Activated CD8-positive, alpha-beta T cell treated with anti-CD3 and anti-CD28 coated beads for 36 hours (primary cell): ENCODE results near the gene LMTK3. TPM values are rescaled to one million over a fixed set of nuclear protein-coding genes. Genes with fewer than 3 reads are reported as not detected.
A peak's percentile ranks its signal among the peaks of the same experiment; 100 is the strongest.

Source experiments
- ATAC-seq: fragments of 200-7000 bp; cut with Tn5 transposase; one replicate; pipeline ENCODE4 v1.10.0; 2021; ENCODE audit warnings: mild to moderate bottlenecking, moderate library complexity
- CTCF ChIA-PET: fragments of 350-600 bp; sonication (Branson Sonifier 250); formaldehyde crosslinking; loops from one replicate; lab custom pipeline; 2021; ENCODE audit warnings: antibody characterized with exemption; lab: Charles Lee
- POLR2A ChIA-PET: fragments of 350-600 bp; sonication (Branson Sonifier 250); formaldehyde crosslinking; loops from one replicate; lab custom pipeline; 2021; ENCODE audit warnings: antibody characterized with exemption; lab: Charles Lee
- DNase-seq: peaks from one replicate; pipeline ENCODE4 v3.0.0-alpha.2; 2020
- H3K27ac Mint-ChIP-seq: one replicate; pipeline ENCODE4 v1.8.0; 2021; ENCODE audit warnings: mild to moderate bottlenecking, mixed read lengths
- H3K27me3 Mint-ChIP-seq: one replicate; pipeline ENCODE4 v1.8.0; 2021; ENCODE audit warnings: mixed read lengths
- H3K36me3 Mint-ChIP-seq: one replicate; pipeline ENCODE4 v1.8.0; 2021; ENCODE audit warnings: low read depth, mixed read lengths
- H3K4me1 Mint-ChIP-seq: one replicate; pipeline ENCODE4 v1.8.0; 2021; ENCODE audit warnings: low read depth, mixed read lengths
- H3K4me3 Mint-ChIP-seq: one replicate; pipeline ENCODE4 v1.8.0; 2021; ENCODE audit warnings: mild to moderate bottlenecking, moderate library complexity, mixed read lengths
- H3K9me3 Mint-ChIP-seq: one replicate; pipeline ENCODE4 v1.8.0; 2021; ENCODE audit warnings: mixed read lengths
- intact Hi-C: fragments of 100-400 bp; cut with micrococcal nuclease; formaldehyde crosslinking; loops from one replicate; pipeline ENCODE4 v1.10.0; 2022
- total RNA-seq, 2 experiments: library from RNA; stranded (reverse); gene quantifications; one replicate each; pipeline ENCODE4 v1.2.3, GENCODE V29; 2021
- TF ChIP-seq, protein P1 (sequence below): fragments of 200-600 bp; IDR thresholded peaks from one replicate; pipeline ENCODE4 v1.8.0; 2022; ENCODE audit warnings: antibody characterized with exemption, mild to moderate bottlenecking

The LMTK3 gene
- total RNA-seq, 2 experiments from 2014 or later = 3.4 to 4.0 TPM

DNA sequence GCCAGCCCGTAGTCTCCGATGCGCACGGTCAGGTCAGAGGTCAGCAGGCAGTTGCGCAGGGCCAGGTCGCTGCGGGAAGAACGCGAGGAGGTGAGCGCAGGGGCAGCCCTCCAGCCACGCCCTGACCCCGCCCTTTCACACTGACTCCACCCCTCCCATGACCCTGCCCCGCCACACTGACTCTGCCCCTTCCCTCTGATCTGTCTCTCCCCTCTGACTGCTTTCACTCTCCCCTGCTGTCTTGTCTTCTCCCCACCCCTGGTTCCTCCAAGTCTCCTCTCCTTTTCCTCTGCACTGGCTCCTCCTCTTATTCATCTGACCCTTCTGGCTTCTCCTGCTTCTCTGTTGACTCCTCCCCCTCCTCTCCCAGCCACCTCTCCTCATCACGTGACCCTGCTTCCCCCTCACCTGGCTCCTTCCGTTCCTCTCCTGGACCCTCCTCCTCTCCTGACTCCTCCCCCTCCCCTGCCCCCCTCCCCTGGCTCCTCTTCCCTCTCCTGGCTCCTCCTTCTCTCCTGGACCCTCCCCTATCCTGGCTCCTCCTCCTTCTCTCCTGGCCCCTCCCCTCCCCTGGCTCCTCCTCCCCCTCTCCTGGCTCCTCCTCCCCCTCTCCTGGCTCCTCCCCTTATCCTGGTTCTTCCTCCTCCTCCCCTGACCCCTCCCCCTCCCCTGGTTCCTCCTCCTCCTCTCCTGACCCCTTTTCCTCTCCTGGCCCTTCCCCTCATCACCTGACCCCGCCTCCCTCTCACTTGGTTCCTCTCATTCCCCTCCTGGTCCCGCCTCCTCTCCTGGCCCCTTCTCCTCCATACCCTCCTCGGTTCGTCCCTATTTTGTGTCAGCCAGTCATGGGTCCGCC lies 9.9 kb downstream of the LMTK3 start:
- peak; percentile 81 for ATAC-seq
- intact Hi-C loops = no loop called here
- Mint-ChIP-seq H3K27me3 (no peaks in the 10 kb centered on the region), H3K27ac (peak overlapping the region; percentile 81), H3K4me1 (peaks cover 12% of the 10 kb centered on the region), H3K4me3 (peak overlapping the region; percentile 61), H3K9me3 (no peaks in the 10 kb centered on the region), H3K36me3 (no peaks in the 10 kb centered on the region)
- CTCF ChIA-PET = interaction anchor here (0.5 to 1.4 kb wide), 4 partner anchors 11 to 109 kb away, joined by 3 to 5 read pairs (median 4); no protein-coding TSS in a partner anchor
- TF ChIP-seq, protein P1, sequence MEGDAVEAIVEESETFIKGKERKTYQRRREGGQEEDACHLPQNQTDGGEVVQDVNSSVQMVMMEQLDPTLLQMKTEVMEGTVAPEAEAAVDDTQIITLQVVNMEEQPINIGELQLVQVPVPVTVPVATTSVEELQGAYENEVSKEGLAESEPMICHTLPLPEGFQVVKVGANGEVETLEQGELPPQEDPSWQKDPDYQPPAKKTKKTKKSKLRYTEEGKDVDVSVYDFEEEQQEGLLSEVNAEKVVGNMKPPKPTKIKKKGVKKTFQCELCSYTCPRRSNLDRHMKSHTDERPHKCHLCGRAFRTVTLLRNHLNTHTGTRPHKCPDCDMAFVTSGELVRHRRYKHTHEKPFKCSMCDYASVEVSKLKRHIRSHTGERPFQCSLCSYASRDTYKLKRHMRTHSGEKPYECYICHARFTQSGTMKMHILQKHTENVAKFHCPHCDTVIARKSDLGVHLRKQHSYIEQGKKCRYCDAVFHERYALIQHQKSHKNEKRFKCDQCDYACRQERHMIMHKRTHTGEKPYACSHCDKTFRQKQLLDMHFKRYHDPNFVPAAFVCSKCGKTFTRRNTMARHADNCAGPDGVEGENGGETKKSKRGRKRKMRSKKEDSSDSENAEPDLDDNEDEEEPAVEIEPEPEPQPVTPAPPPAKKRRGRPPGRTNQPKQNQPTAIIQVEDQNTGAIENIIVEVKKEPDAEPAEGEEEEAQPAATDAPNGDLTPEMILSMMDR = no peak
- peak; percentile 87 for DNase-seq
- POLR2A ChIA-PET = interaction anchor here (0.5 kb wide), 1 partner anchor 20 kb away, joined by 3 read pairs; no protein-coding TSS in a partner anchor

DNA sequence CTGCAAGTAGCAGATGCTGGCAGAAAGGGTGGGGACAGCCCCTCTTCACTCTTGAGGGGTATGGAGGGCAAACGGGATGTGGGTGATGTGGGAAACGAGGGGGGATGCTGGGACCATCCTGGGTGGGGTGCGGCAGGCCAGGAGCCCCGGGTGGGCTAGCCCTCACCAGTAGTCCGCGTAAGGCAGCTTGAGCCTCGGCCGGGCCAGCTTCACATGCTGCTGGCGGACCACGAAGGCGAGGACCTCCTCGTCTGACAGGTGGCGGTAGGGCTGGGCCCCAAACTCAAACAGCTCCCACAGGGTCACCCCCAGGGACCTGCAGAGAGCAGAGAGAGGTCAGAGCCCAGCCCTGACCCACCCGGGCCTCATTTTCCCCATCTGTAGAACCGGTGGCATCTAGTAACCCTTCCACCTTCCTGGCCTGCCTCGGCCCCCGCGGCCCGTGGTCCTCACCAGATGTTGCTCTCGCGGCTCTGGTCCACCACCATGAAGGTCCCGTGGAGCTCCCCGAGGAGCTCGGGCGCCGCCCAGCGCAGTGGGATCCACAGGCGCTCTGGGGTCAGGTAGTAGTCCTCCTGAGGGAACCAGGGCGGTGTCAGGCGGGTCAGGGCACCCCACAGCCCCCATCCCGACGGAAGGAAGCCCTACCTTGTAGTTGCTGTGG lies 10.7 kb downstream of the LMTK3 start:
- no peak for ATAC-seq
- no peak for DNase-seq
- ChIA-PET POLR2A (interaction anchor here (0.5 kb wide), 1 partner anchor 19 kb away, joined by 3 read pairs; no protein-coding TSS in a partner anchor), CTCF (interaction anchor here (1.4 kb wide), 1 partner anchor 11 kb away, joined by 3 read pairs; no protein-coding TSS in a partner anchor)
- TF ChIP-seq, protein P1 = no peak
- no peak overlapping the region for H3K27ac Mint-ChIP-seq
- no peaks in the 10 kb centered on the region for H3K27me3 Mint-ChIP-seq
- no peaks in the 10 kb centered on the region for H3K36me3 Mint-ChIP-seq
- no peaks in the 10 kb centered on the region for H3K9me3 Mint-ChIP-seq
- intact Hi-C loops = no loop called here
- H3K4me1 Mint-ChIP-seq = peaks cover 12% of the 10 kb centered on the region
- H3K4me3 Mint-ChIP-seq = peak overlapping the region; percentile 61

GRCh38 chr19:48499316-48500090 lies 12.1 kb downstream of the LMTK3 start:
- intact Hi-C loops = no loop called here
- peaks cover 8% of the 10 kb centered on the region for H3K27me3 Mint-ChIP-seq
- no peaks in the 10 kb centered on the region for H3K9me3 Mint-ChIP-seq
- TF ChIP-seq, protein P1 = no peak
- DNase-seq = no peak
- ChIA-PET CTCF (no interaction called here), POLR2A (no interaction called here)
- no peak overlapping the region for H3K27ac Mint-ChIP-seq
- no peak for ATAC-seq
- H3K36me3 Mint-ChIP-seq = no peaks in the 10 kb centered on the region
- no peak overlapping the region for H3K4me3 Mint-ChIP-seq
- H3K4me1 Mint-ChIP-seq = peaks cover 12% of the 10 kb centered on the region

GRCh38 chr19:48498595-48499311 lies 12.9 kb downstream of the LMTK3 start:
- DNase-seq (no peak), ATAC-seq (no peak)
- Mint-ChIP-seq H3K36me3 (no peaks in the 10 kb centered on the region), H3K27ac (no peak overlapping the region), H3K4me3 (no peak overlapping the region), H3K9me3 (no peaks in the 10 kb centered on the region), H3K27me3 (peaks cover 13% of the 10 kb centered on the region), H3K4me1 (peaks cover 15% of the 10 kb centered on the region)
- intact Hi-C loops = no loop called here
- ChIA-PET POLR2A (no interaction called here), CTCF (no interaction called here)
- TF ChIP-seq, protein P1 = no peak
